ENCODE results near the gene TACC2. TPM values are rescaled to one million over a fixed set of nuclear protein-coding genes. Genes with fewer than 3 reads are reported as not detected.

TACC2 gene
- total RNA-seq, 1 donor from 2014 or later, result 13.4 TPM

DNA sequence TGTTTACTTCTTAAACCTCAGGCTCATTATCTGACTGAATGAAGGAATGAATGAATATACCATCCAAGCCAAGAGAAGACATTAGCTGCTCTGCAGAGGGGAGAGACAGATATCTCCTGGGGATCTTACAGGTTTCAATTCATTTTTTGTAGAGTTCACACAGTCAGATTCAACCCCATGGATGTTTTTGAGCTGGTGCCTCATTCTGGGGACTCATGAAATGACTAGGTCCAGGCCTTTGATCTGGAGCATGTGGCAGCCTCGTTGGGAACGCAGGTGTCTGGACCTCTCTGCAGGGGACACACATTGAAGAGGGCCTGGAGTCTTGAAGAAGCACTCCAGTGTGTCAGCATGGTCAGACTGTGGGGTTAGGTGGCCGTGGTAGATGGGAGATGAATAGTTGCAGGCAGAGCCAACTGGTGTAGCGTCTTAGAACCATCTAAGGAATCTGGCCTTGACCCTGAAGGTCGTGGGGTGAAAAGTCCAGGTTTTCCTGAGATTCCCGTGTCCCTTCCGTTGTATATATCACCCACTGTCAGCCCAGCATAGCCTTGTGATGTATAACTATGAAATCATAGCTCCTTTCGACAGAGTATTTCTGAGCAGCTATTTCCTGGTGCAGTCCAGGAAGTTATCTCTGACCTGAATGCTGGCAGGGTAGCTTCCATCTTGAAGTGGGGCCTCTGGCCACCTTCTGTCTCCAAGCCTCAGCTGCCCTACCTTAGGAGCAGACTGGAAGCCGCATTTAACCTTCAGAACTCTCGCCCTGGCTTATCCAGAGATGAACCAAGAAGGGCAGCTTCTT is 304.4 kb downstream of the TACC2 start:
- Histone ChIP-seq H3K4me3 (ENCODE audit: low read depth, low read length) (no peak overlapping the region), H3K27me3 (ENCODE audit: control insufficient read depth, insufficient read depth, low read length) (no peaks in the 10 kb centered on the region), H3K36me3 (ENCODE audit: control insufficient read depth, insufficient read depth, low read length) (no peaks in the 10 kb centered on the region)
- TF ChIP-seq, protein P1, sequence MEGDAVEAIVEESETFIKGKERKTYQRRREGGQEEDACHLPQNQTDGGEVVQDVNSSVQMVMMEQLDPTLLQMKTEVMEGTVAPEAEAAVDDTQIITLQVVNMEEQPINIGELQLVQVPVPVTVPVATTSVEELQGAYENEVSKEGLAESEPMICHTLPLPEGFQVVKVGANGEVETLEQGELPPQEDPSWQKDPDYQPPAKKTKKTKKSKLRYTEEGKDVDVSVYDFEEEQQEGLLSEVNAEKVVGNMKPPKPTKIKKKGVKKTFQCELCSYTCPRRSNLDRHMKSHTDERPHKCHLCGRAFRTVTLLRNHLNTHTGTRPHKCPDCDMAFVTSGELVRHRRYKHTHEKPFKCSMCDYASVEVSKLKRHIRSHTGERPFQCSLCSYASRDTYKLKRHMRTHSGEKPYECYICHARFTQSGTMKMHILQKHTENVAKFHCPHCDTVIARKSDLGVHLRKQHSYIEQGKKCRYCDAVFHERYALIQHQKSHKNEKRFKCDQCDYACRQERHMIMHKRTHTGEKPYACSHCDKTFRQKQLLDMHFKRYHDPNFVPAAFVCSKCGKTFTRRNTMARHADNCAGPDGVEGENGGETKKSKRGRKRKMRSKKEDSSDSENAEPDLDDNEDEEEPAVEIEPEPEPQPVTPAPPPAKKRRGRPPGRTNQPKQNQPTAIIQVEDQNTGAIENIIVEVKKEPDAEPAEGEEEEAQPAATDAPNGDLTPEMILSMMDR (IDR thresholded peaks at IDR 0.05; ENCODE audit: insufficient read depth, low read length, severe bottlenecking), result no peak
- FAIRE-seq (no peak), DNase-seq (ENCODE audit: low read depth) (no peak)

DNA sequence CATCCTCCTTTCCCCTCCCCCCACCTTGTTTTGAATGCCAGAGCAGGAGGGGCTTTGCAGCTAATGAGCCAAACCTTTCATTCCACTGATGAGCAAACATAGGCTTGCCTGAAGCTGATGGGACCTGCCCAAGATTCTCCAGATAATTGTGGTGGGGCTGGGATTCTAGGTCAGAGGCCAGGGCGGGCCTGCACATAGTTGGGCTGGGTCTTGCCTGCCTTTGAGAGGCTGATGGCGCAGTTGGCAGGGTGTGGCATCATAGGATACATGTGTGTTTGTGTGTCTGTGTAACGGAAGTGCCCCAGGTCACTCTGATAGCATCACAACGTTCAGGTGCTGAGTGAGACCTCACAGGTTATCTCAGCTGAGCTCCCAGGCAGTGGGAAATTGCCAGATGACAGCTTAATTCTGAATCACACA is 305.0 kb downstream of the TACC2 start:
- TF ChIP-seq, protein P1 (IDR thresholded peaks at IDR 0.05; ENCODE audit: insufficient read depth, low read length, severe bottlenecking), result no peak
- Histone ChIP-seq H3K27me3 (ENCODE audit: control insufficient read depth, insufficient read depth, low read length) (no peaks in the 10 kb centered on the region), H3K36me3 (ENCODE audit: control insufficient read depth, insufficient read depth, low read length) (no peaks in the 10 kb centered on the region), H3K4me3 (ENCODE audit: low read depth, low read length) (no peak overlapping the region)
- peak; percentile 98 for FAIRE-seq
- peak; percentile 99 for DNase-seq (ENCODE audit: low read depth)

DNA sequence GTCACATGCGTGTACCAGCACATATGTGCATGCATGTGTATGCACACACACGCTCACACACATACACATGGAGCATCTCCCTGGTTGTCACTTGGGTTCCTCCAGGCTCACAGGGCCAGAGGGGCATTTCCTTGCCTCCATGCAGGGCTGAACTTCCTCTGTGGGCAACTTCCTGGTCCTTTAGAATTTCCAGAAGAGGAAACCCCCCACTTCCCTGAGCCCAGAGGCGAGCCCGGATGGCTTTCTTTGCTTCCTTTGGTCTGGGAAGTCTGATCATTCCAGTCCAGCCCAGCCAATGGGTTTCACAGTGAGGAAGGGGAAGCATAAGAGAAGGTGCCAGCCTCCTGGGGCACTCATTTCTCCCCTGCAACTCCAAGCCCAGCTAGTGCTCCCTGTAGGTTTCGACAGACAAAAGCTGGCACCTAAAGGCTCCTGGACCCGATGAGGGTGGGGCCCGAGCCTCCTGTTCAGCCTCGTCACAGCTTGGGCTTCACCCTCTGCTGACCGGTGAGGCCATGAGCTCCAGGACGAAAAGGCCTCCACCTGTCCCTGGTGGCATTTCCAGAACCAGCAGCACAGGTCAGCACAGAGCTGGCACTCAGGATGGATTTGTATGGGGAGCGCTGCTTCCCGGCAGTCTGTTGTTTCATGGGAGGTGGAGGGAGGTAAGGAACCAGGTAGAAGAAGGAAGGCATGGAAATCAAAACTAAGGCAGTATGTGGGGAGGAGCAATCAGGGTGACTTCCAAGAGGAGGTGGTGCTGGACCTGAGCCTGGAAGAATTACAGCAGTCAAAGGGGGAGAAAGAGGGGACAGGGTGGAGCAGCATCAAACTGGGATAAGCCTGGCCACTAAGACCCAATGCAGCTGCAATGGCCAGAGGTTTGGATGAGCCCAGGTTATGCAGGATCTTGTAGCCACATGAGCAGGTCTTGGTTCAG is 305.8 kb downstream of the TACC2 start:
- DNase-seq (ENCODE audit: low read depth) (no peak), FAIRE-seq (no peak)
- TF ChIP-seq, protein P1 (IDR thresholded peaks at IDR 0.05; ENCODE audit: insufficient read depth, low read length, severe bottlenecking), result no peak

DNA sequence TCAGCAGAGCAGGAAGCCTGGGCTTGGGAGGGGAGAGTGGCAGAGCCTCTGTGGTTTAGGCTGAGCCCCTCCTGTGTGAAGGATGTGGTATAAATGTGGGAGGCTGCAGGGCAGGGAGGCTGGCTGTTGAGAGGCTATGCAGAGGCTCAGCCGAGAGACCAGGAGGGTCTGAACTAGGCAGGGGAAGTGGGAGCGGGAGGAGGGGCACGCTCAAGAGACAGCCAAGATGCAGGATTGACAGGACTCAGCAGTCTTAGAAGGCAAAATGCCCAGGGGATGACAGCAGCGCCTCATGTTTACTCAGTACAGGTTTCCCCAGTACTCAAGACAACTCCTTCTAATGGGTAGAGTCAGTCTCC is 306.5 kb downstream of the TACC2 start:
- no peaks in the 10 kb centered on the region for H3K36me3 ChIP-seq (ENCODE audit: control insufficient read depth, insufficient read depth, low read length)
- H3K27me3 ChIP-seq (ENCODE audit: control insufficient read depth, insufficient read depth, low read length), result no peaks in the 10 kb centered on the region
- H3K4me3 ChIP-seq (ENCODE audit: low read depth, low read length), result no peak overlapping the region
- DNase-seq (ENCODE audit: low read depth) (peak; percentile 62), FAIRE-seq (no peak)
- TF ChIP-seq, protein P1 (IDR thresholded peaks at IDR 0.05; ENCODE audit: insufficient read depth, low read length, severe bottlenecking), result no peak

More for the DNA sequence above, 305.8 kb downstream of the TACC2 start:
- H3K4me3 ChIP-seq (ENCODE audit: low read depth, low read length), result no peak overlapping the region
- no peaks in the 10 kb centered on the region for H3K36me3 ChIP-seq (ENCODE audit: control insufficient read depth, insufficient read depth, low read length)
- no peaks in the 10 kb centered on the region for H3K27me3 ChIP-seq (ENCODE audit: control insufficient read depth, insufficient read depth, low read length)

DNA sequence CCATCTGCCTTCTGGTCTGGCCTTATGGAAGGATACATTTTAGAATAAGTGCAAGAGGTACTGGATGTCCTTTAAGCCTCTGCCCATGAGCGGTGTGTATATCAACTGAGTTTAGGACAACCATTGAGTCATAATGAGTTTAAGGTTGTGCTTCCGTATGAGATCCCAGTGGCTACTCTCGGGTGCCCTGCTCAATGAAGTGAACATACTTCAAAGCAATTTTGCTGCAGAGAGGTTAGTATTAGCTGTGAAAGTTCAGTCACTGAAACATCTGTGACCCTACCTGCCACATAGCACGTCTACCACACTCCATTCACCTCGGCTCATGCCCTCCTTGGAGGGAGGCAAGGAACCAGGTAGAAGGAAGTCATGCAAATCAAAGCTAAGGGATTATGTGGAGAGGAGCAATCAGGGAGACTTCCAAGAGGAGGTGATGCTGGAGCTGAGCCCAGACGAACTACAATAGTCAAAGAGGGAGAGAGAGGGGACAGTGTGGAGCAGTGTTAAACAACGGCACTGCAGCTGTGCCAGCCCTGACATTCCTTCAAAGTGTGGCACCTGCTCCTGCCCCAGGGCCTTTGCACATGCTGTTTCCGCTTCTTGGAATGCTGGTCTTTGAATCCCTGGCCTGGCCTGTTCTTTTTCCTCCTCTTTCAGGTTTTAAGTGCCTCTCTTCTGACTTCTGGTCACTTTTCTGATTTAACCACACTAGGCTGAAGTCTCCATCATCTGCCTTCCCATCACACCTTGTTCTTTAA is 307.6 kb downstream of the TACC2 start:
- no peaks in the 10 kb centered on the region for H3K36me3 ChIP-seq (ENCODE audit: control insufficient read depth, insufficient read depth, low read length)
- no peak overlapping the region for H3K4me3 ChIP-seq (ENCODE audit: low read depth, low read length)
- TF ChIP-seq, protein P1 (IDR thresholded peaks at IDR 0.05; ENCODE audit: insufficient read depth, low read length, severe bottlenecking), result no peak
- no peaks in the 10 kb centered on the region for H3K27me3 ChIP-seq (ENCODE audit: control insufficient read depth, insufficient read depth, low read length)
- DNase-seq (ENCODE audit: low read depth) (no peak), FAIRE-seq (no peak)
